Astrocyte (in vitro differentiated cells and primary cell): ENCODE data around the gene C1QC. TPM values are rescaled to one million over a fixed set of nuclear protein-coding genes. Genes with fewer than 3 reads are reported as not detected.
A peak's percentile ranks its signal among the peaks of the same experiment; 100 is the strongest.

Experiments
- DNase-seq: peaks from one replicate; pipeline ENCODE4 v3.0.0-alpha.2; 2010; ENCODE audit warnings: low read depth
- FAIRE-seq: peaks from 2 replicates; lab custom pipeline; 2011; peaks lifted over from hg19 to GRCh38; lab: Jason Lieb, UNC
- H2AFZ ChIP-seq: 2 replicates; pipeline ENCODE4 v1.6.0; 2012; ENCODE audit warnings: low read depth, low read length, inconsistent platforms
- H3K27ac ChIP-seq: 2 replicates; pipeline ENCODE4 v1.5.1; 2011; ENCODE audit warnings: low read depth, low read length, inconsistent platforms
- H3K27me3 ChIP-seq: 2 replicates; pipeline ENCODE4 v1.6.0; 2011; ENCODE audit warnings: low read length, inconsistent platforms; ENCODE audit not compliant: insufficient read depth
- H3K36me3 ChIP-seq: 2 replicates; pipeline ENCODE4 v1.5.1; 2011; ENCODE audit warnings: low read length, inconsistent platforms; ENCODE audit not compliant: insufficient read depth
- H3K4me1 ChIP-seq: 2 replicates; pipeline ENCODE4 v1.5.1; 2011; ENCODE audit warnings: low read length, inconsistent platforms; ENCODE audit not compliant: insufficient read depth
- H3K4me2 ChIP-seq: 2 replicates; pipeline ENCODE4 v1.6.0; 2012; ENCODE audit warnings: low read length, inconsistent platforms
- H3K4me3 ChIP-seq: 2 replicates; pipeline ENCODE4 v1.5.1; 2011; ENCODE audit warnings: low read depth, mild to moderate bottlenecking, low read length, inconsistent platforms; ENCODE audit not compliant: insufficient read depth
- H3K79me2 ChIP-seq: 2 replicates; pipeline ENCODE4 v1.6.0; 2012; ENCODE audit warnings: mild to moderate bottlenecking, low read length, inconsistent platforms; ENCODE audit not compliant: insufficient read depth
- H3K9ac ChIP-seq: 2 replicates; pipeline ENCODE4 v1.6.0; 2012; ENCODE audit warnings: mild to moderate bottlenecking, low read length, inconsistent platforms
- H3K9me3 ChIP-seq: 2 replicates; pipeline ENCODE4 v1.5.1; 2012; ENCODE audit warnings: low read depth, mild to moderate bottlenecking, low read length, inconsistent platforms; ENCODE audit not compliant: insufficient read depth
- H4K20me1 ChIP-seq: 2 replicates; pipeline ENCODE4 v1.6.0; 2012; ENCODE audit warnings: low read length, inconsistent platforms; ENCODE audit not compliant: insufficient read depth
- H3K27ac Mint-ChIP-seq: one replicate; pipeline ENCODE4 v1.8.0; 2021; ENCODE audit warnings: mild to moderate bottlenecking, mixed read lengths; ENCODE audit not compliant: unreplicated experiment
- H3K27me3 Mint-ChIP-seq: one replicate; pipeline ENCODE4 v1.8.0; 2021; ENCODE audit warnings: low read depth, mixed read lengths; ENCODE audit not compliant: unreplicated experiment
- H3K36me3 Mint-ChIP-seq: one replicate; pipeline ENCODE4 v1.8.0; 2021; ENCODE audit warnings: low read depth, mixed read lengths; ENCODE audit not compliant: unreplicated experiment
- H3K4me1 Mint-ChIP-seq: one replicate; pipeline ENCODE4 v1.8.0; 2021; ENCODE audit warnings: low read depth, mixed read lengths; ENCODE audit not compliant: unreplicated experiment
- H3K4me3 Mint-ChIP-seq: one replicate; pipeline ENCODE4 v1.8.0; 2021; ENCODE audit warnings: mild to moderate bottlenecking, moderate library complexity, mixed read lengths; ENCODE audit not compliant: unreplicated experiment
- H3K9me3 Mint-ChIP-seq: one replicate; pipeline ENCODE4 v1.8.0; 2021; ENCODE audit warnings: mild to moderate bottlenecking, mixed read lengths; ENCODE audit not compliant: unreplicated experiment
- EZH2 ChIP-seq: IDR thresholded peaks from 2 replicates; pipeline ENCODE4 v1.6.1; 2012; ENCODE audit warnings: mild to moderate bottlenecking, low read length, inconsistent platforms; ENCODE audit not compliant: insufficient read depth
- total RNA-seq: library from RNA; stranded (reverse); gene quantifications from 2 replicates; pipeline ENCODE4 v1.2.1, GENCODE V29; 2021
- TF ChIP-seq, protein P1 (sequence below): IDR thresholded peaks from 2 replicates; pipeline ENCODE4 v1.5.1; 2011; ENCODE audit warnings: low read depth, mild to moderate bottlenecking, inconsistent platforms, low read length, moderate library complexity; ENCODE audit not compliant: insufficient read depth

C1QC gene
- total RNA-seq, 1 donor from 2014 or later = not detected

DNA sequence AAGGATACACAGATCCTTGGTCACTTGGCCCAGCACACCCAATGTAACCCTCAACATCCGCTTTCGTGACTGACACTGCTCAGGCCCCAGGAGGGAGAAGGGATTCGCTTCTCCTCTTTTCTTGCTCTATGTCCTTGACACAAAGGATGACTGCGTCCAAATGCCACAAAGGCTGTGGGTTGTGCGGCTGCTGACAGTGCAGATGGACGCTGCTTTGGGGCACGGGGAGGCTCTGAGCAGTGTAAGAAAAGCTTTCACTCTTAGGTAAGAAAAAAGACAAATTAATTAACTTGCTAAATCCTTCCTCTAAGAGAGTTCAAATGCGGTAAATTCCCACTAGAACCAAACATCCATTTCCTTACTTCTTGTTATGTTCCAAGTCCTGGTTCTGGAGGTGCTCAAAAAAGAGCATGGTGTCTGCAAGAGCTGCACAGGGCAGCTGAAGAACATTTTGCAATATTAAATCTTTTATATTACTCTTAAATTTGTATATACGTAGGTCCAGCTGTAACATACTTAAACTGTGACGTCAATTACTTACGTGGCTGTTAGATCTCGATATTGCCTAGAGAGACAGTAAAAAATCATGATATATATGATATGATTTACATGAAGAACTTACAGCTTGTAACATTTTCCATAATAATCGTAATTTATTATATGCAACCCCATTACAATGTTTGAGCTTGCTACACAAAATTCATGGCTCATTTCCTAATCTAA, 47.8 kb downstream of the C1QC start:
- DNase-seq = no peak
- Mint-ChIP-seq H3K9me3 (no peaks in the 10 kb centered on the region), H3K27ac (no peak overlapping the region)

DNA sequence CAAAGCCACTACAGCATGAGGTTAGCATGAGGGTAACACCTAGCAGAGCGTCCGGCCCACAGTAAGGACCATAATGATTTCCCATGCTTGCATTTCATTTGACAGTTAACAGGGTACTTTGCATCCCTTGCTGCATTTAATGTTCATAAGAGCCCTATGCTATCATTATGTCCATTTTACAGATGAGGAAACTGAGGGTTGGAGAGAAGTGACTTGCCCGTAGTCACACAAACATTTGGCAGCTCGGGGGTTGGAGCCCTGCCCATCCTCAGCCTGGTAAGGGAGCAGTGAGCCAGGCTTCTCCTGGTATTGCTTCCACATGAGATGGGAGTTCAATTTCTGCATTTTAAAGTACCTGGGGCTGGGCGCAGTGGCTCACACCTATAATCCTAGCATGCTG, 50.7 kb downstream of the C1QC start:
- Histone ChIP-seq H3K9me3 (no peaks in the 10 kb centered on the region), H3K27me3 (no peaks in the 10 kb centered on the region), H3K79me2 (no peaks in the 10 kb centered on the region), H3K4me3 (no peak overlapping the region), H3K36me3 (no peaks in the 10 kb centered on the region), H4K20me1 (no peaks in the 10 kb centered on the region), H3K4me1 (peaks cover 8% of the 10 kb centered on the region), H2AFZ (no peak overlapping the region), H3K27ac (no peak overlapping the region), H3K4me2 (no peak overlapping the region), H3K9ac (no peak overlapping the region)
- H3K36me3 Mint-ChIP-seq = no peaks in the 10 kb centered on the region
- H3K27me3 Mint-ChIP-seq = no peaks in the 10 kb centered on the region
- TF ChIP-seq, protein P1, sequence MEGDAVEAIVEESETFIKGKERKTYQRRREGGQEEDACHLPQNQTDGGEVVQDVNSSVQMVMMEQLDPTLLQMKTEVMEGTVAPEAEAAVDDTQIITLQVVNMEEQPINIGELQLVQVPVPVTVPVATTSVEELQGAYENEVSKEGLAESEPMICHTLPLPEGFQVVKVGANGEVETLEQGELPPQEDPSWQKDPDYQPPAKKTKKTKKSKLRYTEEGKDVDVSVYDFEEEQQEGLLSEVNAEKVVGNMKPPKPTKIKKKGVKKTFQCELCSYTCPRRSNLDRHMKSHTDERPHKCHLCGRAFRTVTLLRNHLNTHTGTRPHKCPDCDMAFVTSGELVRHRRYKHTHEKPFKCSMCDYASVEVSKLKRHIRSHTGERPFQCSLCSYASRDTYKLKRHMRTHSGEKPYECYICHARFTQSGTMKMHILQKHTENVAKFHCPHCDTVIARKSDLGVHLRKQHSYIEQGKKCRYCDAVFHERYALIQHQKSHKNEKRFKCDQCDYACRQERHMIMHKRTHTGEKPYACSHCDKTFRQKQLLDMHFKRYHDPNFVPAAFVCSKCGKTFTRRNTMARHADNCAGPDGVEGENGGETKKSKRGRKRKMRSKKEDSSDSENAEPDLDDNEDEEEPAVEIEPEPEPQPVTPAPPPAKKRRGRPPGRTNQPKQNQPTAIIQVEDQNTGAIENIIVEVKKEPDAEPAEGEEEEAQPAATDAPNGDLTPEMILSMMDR = no peak
- no peak for TF ChIP-seq EZH2
- H3K4me1 Mint-ChIP-seq = peaks cover 10% of the 10 kb centered on the region
- no peak for DNase-seq
- H3K27ac Mint-ChIP-seq = no peak overlapping the region
- no peak for FAIRE-seq
- no peak overlapping the region for H3K4me3 Mint-ChIP-seq
- H3K9me3 Mint-ChIP-seq = no peaks in the 10 kb centered on the region

More for the DNA sequence above, 47.8 kb downstream of the C1QC start:
- H3K4me2 ChIP-seq = no peak overlapping the region
- H3K4me3 Mint-ChIP-seq = no peak overlapping the region
- no peaks in the 10 kb centered on the region for H3K79me2 ChIP-seq
- H3K4me1 ChIP-seq = peaks cover 8% of the 10 kb centered on the region
- peaks cover 7% of the 10 kb centered on the region for H3K27me3 Mint-ChIP-seq
- TF ChIP-seq EZH2 = no peak
- TF ChIP-seq, protein P1 = no peak
- peak overlapping the region; percentile 49 for H2AFZ ChIP-seq
- H4K20me1 ChIP-seq = no peaks in the 10 kb centered on the region
- no peaks in the 10 kb centered on the region for H3K9me3 ChIP-seq
- no peak for FAIRE-seq
- no peaks in the 10 kb centered on the region for H3K27me3 ChIP-seq
- peaks cover 10% of the 10 kb centered on the region for H3K4me1 Mint-ChIP-seq
- H3K9ac ChIP-seq = no peak overlapping the region
- no peak overlapping the region for H3K4me3 ChIP-seq
- no peaks in the 10 kb centered on the region for H3K36me3 ChIP-seq
- no peaks in the 10 kb centered on the region for H3K36me3 Mint-ChIP-seq
- no peak overlapping the region for H3K27ac ChIP-seq

DNA sequence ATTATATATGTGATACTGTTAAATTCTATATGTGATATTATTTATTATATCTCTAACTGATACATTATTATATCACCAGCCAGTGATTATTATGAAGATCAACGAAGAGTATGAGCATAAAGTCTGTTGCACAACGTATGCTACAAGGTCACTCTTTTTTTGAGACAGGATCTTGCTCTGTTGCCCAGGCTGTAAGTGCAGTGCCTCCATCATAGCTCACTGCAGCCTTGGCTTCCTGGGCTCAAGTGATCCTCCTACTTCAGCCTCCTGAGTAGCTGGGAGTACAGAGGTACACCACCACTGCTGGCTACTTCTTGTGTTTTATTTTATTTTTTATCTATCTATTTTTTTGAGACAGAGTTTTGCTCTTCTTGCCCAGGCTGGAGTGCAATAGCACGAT, 53.2 kb downstream of the C1QC start:
- Histone ChIP-seq H3K9ac (no peak overlapping the region), H4K20me1 (no peaks in the 10 kb centered on the region), H3K4me2 (no peak overlapping the region), H3K4me3 (no peak overlapping the region), H3K27me3 (no peaks in the 10 kb centered on the region), H2AFZ (no peak overlapping the region), H3K9me3 (no peaks in the 10 kb centered on the region), H3K79me2 (no peaks in the 10 kb centered on the region), H3K27ac (no peak overlapping the region), H3K36me3 (no peaks in the 10 kb centered on the region), H3K4me1 (no peaks in the 10 kb centered on the region)
- FAIRE-seq (no peak), DNase-seq (no peak)
- Mint-ChIP-seq H3K36me3 (no peaks in the 10 kb centered on the region), H3K27me3 (peaks cover under 1% of the 10 kb centered on the region), H3K4me1 (no peaks in the 10 kb centered on the region), H3K9me3 (no peaks in the 10 kb centered on the region), H3K4me3 (no peak overlapping the region), H3K27ac (no peak overlapping the region)
- no peak for TF ChIP-seq EZH2
- TF ChIP-seq, protein P1 = no peak
